AG09309 (cell line): Measurements from ENCODE around the gene MTIF3.
A peak's percentile ranks its signal among the peaks of the same experiment; 100 is the strongest.

Experiments used
- DNase-seq: peaks from one replicate; pipeline ENCODE4 v3.0.0-alpha.2; 2010; ENCODE audit warnings: low read depth
- H3K4me3 ChIP-seq: 2 replicates; pipeline ENCODE4 v1.5.1; 2011; ENCODE audit warnings: mild to moderate bottlenecking, low read depth, low read length, moderate library complexity; ENCODE audit not compliant: control insufficient read depth
- CTCF ChIP-seq: IDR thresholded peaks from 2 replicates; pipeline ENCODE4 v1.5.1; 2011; ENCODE audit warnings: mild to moderate bottlenecking, low read depth, low read length, inconsistent platforms; ENCODE audit not compliant: insufficient read depth, control insufficient read depth; ENCODE audit errors: missing control alignments

Gene MTIF3

GRCh38 chr13:27489456-27489855, 39.1 kb upstream of the MTIF3 start:
- DNase-seq, result no peak
- no peak overlapping the region for H3K4me3 ChIP-seq
- no peak for TF ChIP-seq CTCF

- TF ChIP-seq CTCF, result peak; percentile 21
- no peak for DNase-seq
- no peak overlapping the region for H3K4me3 ChIP-seq
These were observed 37.4 kb upstream of the MTIF3 start for GRCh38 chr13:27487776-27488175.

- DNase-seq, result no peak
- H3K4me3 ChIP-seq, result no peak overlapping the region
- no peak for TF ChIP-seq CTCF
These were observed 33.1 kb upstream of the MTIF3 start for GRCh38 chr13:27483421-27483820.

- no peak for DNase-seq
- no peak for TF ChIP-seq CTCF
- H3K4me3 ChIP-seq, result no peak overlapping the region
These were observed 32.6 kb upstream of the MTIF3 start for GRCh38 chr13:27482983-27483382.

GRCh38 chr13:27481766-27482165, 31.4 kb upstream of the MTIF3 start:
- no peak overlapping the region for H3K4me3 ChIP-seq
- TF ChIP-seq CTCF, result peak; percentile 65
- DNase-seq, result no peak

- no peak for DNase-seq
- H3K4me3 ChIP-seq, result no peak overlapping the region
These were observed 26.8 kb upstream of the MTIF3 start for GRCh38 chr13:27476943-27477703.

More at GRCh38 chr13:27476943-27477703, 26.8 kb upstream of the MTIF3 start:
- TF ChIP-seq CTCF, result peak; percentile 13
